ENCODE results near the gene TSTD2. TPM values are rescaled to one million over a fixed set of nuclear protein-coding genes. Genes with fewer than 3 reads are reported as not detected.

Gene TSTD2
- total RNA-seq, 4 donors from 2014 or later, result 11.6 to 19.9 (median 14.5) TPM

DNA sequence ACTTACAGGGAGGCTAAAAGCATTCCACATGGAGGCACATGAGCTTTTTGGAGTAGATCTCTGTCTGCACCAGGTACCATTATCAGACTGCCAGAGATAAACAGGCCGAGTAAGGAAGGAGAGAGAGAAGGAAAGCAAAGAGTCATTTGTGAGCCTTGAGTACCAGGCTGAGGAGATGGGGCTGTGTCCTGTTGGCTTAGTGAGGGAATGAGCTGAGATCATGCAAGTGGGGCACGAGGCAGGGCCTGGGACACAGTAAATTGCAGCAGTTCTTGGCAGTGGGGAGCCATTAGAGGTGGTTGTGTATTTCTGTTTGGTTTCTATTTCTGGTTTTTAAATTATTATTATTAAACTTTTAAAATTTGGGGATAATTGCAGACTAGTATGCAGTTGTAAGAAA, 53.3 kb downstream of the TSTD2 start:
- TF ChIP-seq, protein P1, sequence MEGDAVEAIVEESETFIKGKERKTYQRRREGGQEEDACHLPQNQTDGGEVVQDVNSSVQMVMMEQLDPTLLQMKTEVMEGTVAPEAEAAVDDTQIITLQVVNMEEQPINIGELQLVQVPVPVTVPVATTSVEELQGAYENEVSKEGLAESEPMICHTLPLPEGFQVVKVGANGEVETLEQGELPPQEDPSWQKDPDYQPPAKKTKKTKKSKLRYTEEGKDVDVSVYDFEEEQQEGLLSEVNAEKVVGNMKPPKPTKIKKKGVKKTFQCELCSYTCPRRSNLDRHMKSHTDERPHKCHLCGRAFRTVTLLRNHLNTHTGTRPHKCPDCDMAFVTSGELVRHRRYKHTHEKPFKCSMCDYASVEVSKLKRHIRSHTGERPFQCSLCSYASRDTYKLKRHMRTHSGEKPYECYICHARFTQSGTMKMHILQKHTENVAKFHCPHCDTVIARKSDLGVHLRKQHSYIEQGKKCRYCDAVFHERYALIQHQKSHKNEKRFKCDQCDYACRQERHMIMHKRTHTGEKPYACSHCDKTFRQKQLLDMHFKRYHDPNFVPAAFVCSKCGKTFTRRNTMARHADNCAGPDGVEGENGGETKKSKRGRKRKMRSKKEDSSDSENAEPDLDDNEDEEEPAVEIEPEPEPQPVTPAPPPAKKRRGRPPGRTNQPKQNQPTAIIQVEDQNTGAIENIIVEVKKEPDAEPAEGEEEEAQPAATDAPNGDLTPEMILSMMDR (IDR thresholded peaks at IDR 0.05 in 4 of 5, conservative IDR thresholded peaks at IDR 0.05 in 1 of 5), result no peak
- no peak for TF ChIP-seq POLR2A (IDR thresholded peaks at IDR 0.05)
- no peaks in the 10 kb centered on the region for H3K9me3 ChIP-seq
- no peaks in the 10 kb centered on the region for H3K27me3 ChIP-seq
- H3K27ac ChIP-seq, result peak overlapping the region in 2 of 4 donors; percentile 52 to 55
- in situ Hi-C loops (cut with MboI; ENCODE audit: low sequenced_read_pairs in 4 of 4) (no loop called here), intact Hi-C loops (cut with DNase I; ENCODE audit: low total_unique reads) (no loop called here)
- DNase-seq (peak in 1 of 2 donors; percentile 14), ATAC-seq (peak in 1 of 2 donors; percentile 64)
- H3K36me3 ChIP-seq, result peaks cover 0 to 15% of the 10 kb centered on the region in 2 donors
- H3K4me3 ChIP-seq, result no peak overlapping the region
- peaks cover 7 to 20% of the 10 kb centered on the region in 2 donors for H3K4me1 ChIP-seq

GRCh38 chr9:97578846-97579245, 54.3 kb downstream of the TSTD2 start:
- Histone ChIP-seq H3K4me3 (no peak overlapping the region), H3K4me1 (peaks cover 7 to 20% of the 10 kb centered on the region in 2 donors), H3K36me3 (peaks cover 0 to 16% of the 10 kb centered on the region in 2 donors), H3K27ac (peak overlapping the region in 2 of 4 donors; percentile 52 to 55), H3K9me3 (no peaks in the 10 kb centered on the region), H3K27me3 (no peaks in the 10 kb centered on the region)
- ATAC-seq, result peak; percentile 31 to 80
- peak in 1 of 2 donors; percentile 66 for DNase-seq
- intact Hi-C loops (cut with DNase I; ENCODE audit: low total_unique reads) (no loop called here), in situ Hi-C loops (cut with MboI; ENCODE audit: low sequenced_read_pairs in 4 of 4) (no loop called here)
- no peak for TF ChIP-seq POLR2A (IDR thresholded peaks at IDR 0.05)
- TF ChIP-seq, protein P1 (IDR thresholded peaks at IDR 0.05 in 4 of 5, conservative IDR thresholded peaks at IDR 0.05 in 1 of 5), result no peak

DNA sequence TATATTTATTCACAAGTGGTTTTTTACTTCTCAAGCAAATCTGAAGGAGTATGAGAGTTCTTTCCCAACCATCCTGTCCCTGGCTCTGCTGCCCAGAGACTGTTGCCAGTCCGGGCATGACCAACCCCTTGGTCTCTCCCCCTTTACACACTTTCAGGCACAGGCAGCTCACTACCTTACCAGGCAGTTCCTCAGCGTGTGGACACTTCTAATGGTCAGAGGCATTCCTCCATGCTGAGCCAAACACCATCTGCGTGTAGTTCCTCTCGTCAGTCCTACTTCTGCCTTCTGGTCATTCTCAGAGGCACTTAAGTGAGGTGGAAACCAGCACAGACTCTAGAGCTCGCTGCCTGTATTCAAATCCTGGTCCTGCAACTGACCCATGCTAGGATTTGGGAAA, 56.1 kb downstream of the TSTD2 start:
- in situ Hi-C loops (cut with MboI; ENCODE audit: low sequenced_read_pairs in 4 of 4) (no loop called here), intact Hi-C loops (cut with DNase I; ENCODE audit: low total_unique reads) (no loop called here)
- Histone ChIP-seq H3K36me3 (peaks cover 0 to 24% of the 10 kb centered on the region in 2 donors), H3K27me3 (no peaks in the 10 kb centered on the region), H3K4me3 (no peak overlapping the region), H3K27ac (peak overlapping the region in 2 of 4 donors; percentile 21 to 55), H3K4me1 (peaks cover 7 to 22% of the 10 kb centered on the region in 2 donors), H3K9me3 (no peaks in the 10 kb centered on the region)
- ATAC-seq (peak in 1 of 2 donors; percentile 31), DNase-seq (peak in 1 of 2 donors; percentile 16)
- no peak for TF ChIP-seq POLR2A (IDR thresholded peaks at IDR 0.05)
- TF ChIP-seq, protein P1 (IDR thresholded peaks at IDR 0.05 in 4 of 5, conservative IDR thresholded peaks at IDR 0.05 in 1 of 5), result no peak

- ATAC-seq, result no peak
- in situ Hi-C loops (cut with MboI; ENCODE audit: low sequenced_read_pairs in 4 of 4), result no loop called here
- H3K36me3 ChIP-seq, result peaks cover 0 to 28% of the 10 kb centered on the region in 2 donors
- no peaks in the 10 kb centered on the region for H3K27me3 ChIP-seq
- TF ChIP-seq, protein P1 (IDR thresholded peaks at IDR 0.05 in 4 of 5, conservative IDR thresholded peaks at IDR 0.05 in 1 of 5), result no peak
- no peak for TF ChIP-seq POLR2A (IDR thresholded peaks at IDR 0.05)
- intact Hi-C loops (cut with DNase I; ENCODE audit: low total_unique reads), result no loop called here
- H3K4me1 ChIP-seq, result peaks cover 16 to 34% of the 10 kb centered on the region in 2 donors
- peak overlapping the region in 1 of 4 donors; percentile 22 for H3K4me3 ChIP-seq
- H3K9me3 ChIP-seq, result no peaks in the 10 kb centered on the region
- no peak overlapping the region for H3K27ac ChIP-seq
- DNase-seq, result no peak
Measured at GRCh38 chr9:97575673-97576200, 57.4 kb downstream of the TSTD2 start.
